ENCODE measurements around the gene LAMC3. TPM values are rescaled to one million over a fixed set of nuclear protein-coding genes. Genes with fewer than 3 reads are reported as not detected.

LAMC3 gene
- total RNA-seq, 1 experiment from 2014 or later, result 1.8 TPM

GRCh38 chr9:130975932-130976841 is 32.8 kb upstream of the LAMC3 start:
- no peak for DNase-seq (ENCODE audit: low spot score)
- in situ Hi-C loops (cut with HindIII; ENCODE audit: low sequenced_read_pairs), result no loop called here

- DNase-seq (ENCODE audit: low spot score), result no peak
- in situ Hi-C loops (cut with HindIII; ENCODE audit: low sequenced_read_pairs), result no loop called here
Observed at GRCh38 chr9:130977811-130978221, 31.2 kb upstream of the LAMC3 start.

- DNase-seq (ENCODE audit: low spot score), result no peak
- in situ Hi-C loops (cut with HindIII; ENCODE audit: low sequenced_read_pairs), result no loop called here
Observed at GRCh38 chr9:130979591-130980385, 29.2 kb upstream of the LAMC3 start.

GRCh38 chr9:130980526-130980925 is 28.4 kb upstream of the LAMC3 start:
- DNase-seq (ENCODE audit: low spot score), result no peak
- in situ Hi-C loops (cut with HindIII; ENCODE audit: low sequenced_read_pairs), result no loop called here

GRCh38 chr9:130981002-130981755 is 27.8 kb upstream of the LAMC3 start:
- in situ Hi-C loops (cut with HindIII; ENCODE audit: low sequenced_read_pairs), result no loop called here
- no peak for DNase-seq (ENCODE audit: low spot score)

- DNase-seq (ENCODE audit: low spot score), result no peak
Observed at GRCh38 chr9:130981756-130982137, 27.2 kb upstream of the LAMC3 start.

GRCh38 chr9:130982636-130983358 is 26.2 kb upstream of the LAMC3 start:
- in situ Hi-C loops (cut with HindIII; ENCODE audit: low sequenced_read_pairs), result no loop called here
- DNase-seq (ENCODE audit: low spot score), result no peak

More at GRCh38 chr9:130981756-130982137, 27.2 kb upstream of the LAMC3 start:
- in situ Hi-C loops (cut with HindIII; ENCODE audit: low sequenced_read_pairs), result no loop called here

- in situ Hi-C loops (cut with HindIII; ENCODE audit: low sequenced_read_pairs), result no loop called here
- no peak for DNase-seq (ENCODE audit: low spot score)
Observed at GRCh38 chr9:130983359-130983670, 25.7 kb upstream of the LAMC3 start.

- in situ Hi-C loops (cut with HindIII; ENCODE audit: low sequenced_read_pairs), result no loop called here
- no peak for DNase-seq (ENCODE audit: low spot score)
Observed at GRCh38 chr9:130983970-130984369, 25.0 kb upstream of the LAMC3 start.

GRCh38 chr9:130984521-130984920 is 24.5 kb upstream of the LAMC3 start:
- in situ Hi-C loops (cut with HindIII; ENCODE audit: low sequenced_read_pairs), result no loop called here
- no peak for DNase-seq (ENCODE audit: low spot score)

GRCh38 chr9:130985029-130985428 is 23.9 kb upstream of the LAMC3 start:
- in situ Hi-C loops (cut with HindIII; ENCODE audit: low sequenced_read_pairs), result no loop called here
- DNase-seq (ENCODE audit: low spot score), result no peak

GRCh38 chr9:130985606-130986162 is 23.3 kb upstream of the LAMC3 start:
- no peak for DNase-seq (ENCODE audit: low spot score)
- in situ Hi-C loops (cut with HindIII; ENCODE audit: low sequenced_read_pairs), result no loop called here

- in situ Hi-C loops (cut with HindIII; ENCODE audit: low sequenced_read_pairs), result no loop called here
- no peak for DNase-seq (ENCODE audit: low spot score)
Observed at GRCh38 chr9:130986356-130986965, 22.5 kb upstream of the LAMC3 start.

- in situ Hi-C loops (cut with HindIII; ENCODE audit: low sequenced_read_pairs), result no loop called here
- no peak for DNase-seq (ENCODE audit: low spot score)
Observed at GRCh38 chr9:130987054-130987453, 21.9 kb upstream of the LAMC3 start.

GRCh38 chr9:130987738-130988399 is 21.1 kb upstream of the LAMC3 start:
- DNase-seq (ENCODE audit: low spot score), result no peak
- in situ Hi-C loops (cut with HindIII; ENCODE audit: low sequenced_read_pairs), result no loop called here

GRCh38 chr9:130988400-130988747 is 20.6 kb upstream of the LAMC3 start:
- in situ Hi-C loops (cut with HindIII; ENCODE audit: low sequenced_read_pairs), result no loop called here
- DNase-seq (ENCODE audit: low spot score), result no peak

- DNase-seq (ENCODE audit: low spot score), result no peak
- in situ Hi-C loops (cut with HindIII; ENCODE audit: low sequenced_read_pairs), result no loop called here
Observed at GRCh38 chr9:130988905-130989304, 20.1 kb upstream of the LAMC3 start.

- in situ Hi-C loops (cut with HindIII; ENCODE audit: low sequenced_read_pairs), result no loop called here
- no peak for DNase-seq (ENCODE audit: low spot score)
Observed at GRCh38 chr9:130989391-130989790, 19.6 kb upstream of the LAMC3 start.
